ENCODE results near the gene ENG. TPM values are rescaled to one million over a fixed set of nuclear protein-coding genes. Genes with fewer than 3 reads are reported as not detected.

ENG gene
- total and polyA plus RNA-seq, 2 of the 4 experiments (the other 2 are of a cell fraction) = 3.6 to 83.3 TPM

GRCh38 chr9:127867356-127868277 lies 13.2 kb upstream of the ENG start:
- Histone ChIP-seq H2BK120ac (ENCODE audit: low read depth, low read length) (no peak overlapping the region), H3K4ac (ENCODE audit: low read depth, low read length) (no peak overlapping the region), H3K4me2 (ENCODE audit: low read depth, low read length) (no peak overlapping the region), H2BK15ac (ENCODE audit: low read depth, low read length) (no peak overlapping the region), H3K9me3 (ENCODE audit: control insufficient read depth, insufficient read depth, low read length) (no peaks in the 10 kb centered on the region), H4K8ac (ENCODE audit: low read depth in 2 of 2, low read length in 2 of 2) (no peak overlapping the region), H2AK9ac (replicated peaks; ENCODE audit: low read depth, low read length, poor library complexity) (peak overlapping the region; percentile 50), H2BK20ac (ENCODE audit: low read depth, low read length) (no peak overlapping the region), H3K23ac (ENCODE audit: low read depth, low read length) (no peak overlapping the region), H4K5ac (ENCODE audit: low read depth, low read length) (no peak overlapping the region), H3K36me3 (ENCODE audit: control insufficient read depth, insufficient read depth, low read length) (peaks cover 31% of the 10 kb centered on the region), H4K20me1 (ENCODE audit: insufficient read depth, low read length) (0 out of 2 replicates have a peak, but pooled peaks cover 3% of the 10 kb centered on the region), H3K4me3 (ENCODE audit: insufficient read depth, low read depth, low read length) (no peak overlapping the region), H3K56ac (ENCODE audit: extremely low read depth, insufficient read depth, low read length) (no peak overlapping the region), H3K14ac (replicated peaks; ENCODE audit: low read depth, low read length) (no peak overlapping the region), H2AK5ac (ENCODE audit: low read depth, low read length) (no peak overlapping the region), H3K9me1 (ENCODE audit: insufficient read depth, low read length) (peaks cover 3% of the 10 kb centered on the region; the same call in 1 of the 2 replicates), H2AFZ (replicated peaks; ENCODE audit: low read length, poor library complexity) (no peak overlapping the region), H3K9ac (ENCODE audit: low read depth, low read length) (no peak overlapping the region), H4K91ac (ENCODE audit: insufficient read depth, low read depth, low read length) (no peak overlapping the region), H3K27me3 (ENCODE audit: control insufficient read depth, insufficient read depth, low read length) (no peaks in the 10 kb centered on the region), H3K79me1 (ENCODE audit: low read depth in 1 of 2, low read length in 2 of 2) (no peaks in the 10 kb centered on the region), H3K18ac (ENCODE audit: low read depth, low read length) (no peak overlapping the region), H3K4me1 (ENCODE audit: control insufficient read depth, insufficient read depth, low read length) (no peaks in the 10 kb centered on the region), H2BK5ac (ENCODE audit: low read depth, low read length, poor library complexity, severe bottlenecking) (no peak overlapping the region), H3K27ac (ENCODE audit: insufficient read depth, low read length) (no peak overlapping the region)
- ChIA-PET CTCF (no interaction called here), POLR2A (ENCODE audit: unreplicated experiment) (no interaction called here)
- ATAC-seq (ENCODE audit: low read depth) (no peak), DNase-seq (no peak)
- intact Hi-C loops (cut with micrococcal nuclease) = no loop called here
- dilution Hi-C loops (cut with HindIII; ENCODE audit: low sequenced_read_pairs, unreplicated experiment) = no loop called here
- in situ Hi-C loops (cut with MboI; ENCODE audit: low sequenced_read_pairs) = no loop called here
- no TSS peak for BruUV-seq (replicated peaks)
- whole genome bisulfite sequencing, 2 experiments (ENCODE audit: extremely low coverage in 2 of 2, insufficient read length in 1 of 2) = 95% methylated on average over 13 of the region's 30 CpGs; no CpG with 5 or more reads in 1 of the 2 experiments
- TF ChIP-seq NFE2L2 (IDR thresholded peaks at IDR 0.05; ENCODE audit: low read depth, low read length) (no peak), CEBPB (IDR thresholded peaks at IDR 0.05; ENCODE audit: low read depth, low read length) (no peak), SMC3 (IDR thresholded peaks at IDR 0.05; ENCODE audit: low read depth, low read length) (no peak), CHD1 (IDR thresholded peaks at IDR 0.05; ENCODE audit: low read depth, low read length) (no peak), FOS (IDR thresholded peaks at IDR 0.05; ENCODE audit: low read depth, low read length) (no peak), BHLHE40 (IDR thresholded peaks at IDR 0.05; ENCODE audit: low read depth, low read length) (no peak), POLR2A (IDR thresholded peaks at IDR 0.05; ENCODE audit: low read depth, low read length) (no peak), RAD21 (IDR thresholded peaks at IDR 0.05; ENCODE audit: low read length) (no peak), MAFK (IDR thresholded peaks at IDR 0.05; ENCODE audit: low read depth, low read length) (no peak), CTCF (conservative IDR thresholded peaks at IDR 0.05; ENCODE audit: low read depth, low read length) (no peak), MAZ (IDR thresholded peaks at IDR 0.05; ENCODE audit: borderline replicate concordance, low read depth, low read length) (no peak), RFX5 (IDR thresholded peaks at IDR 0.05; ENCODE audit: low read depth, low read length) (no peak), RCOR1 (IDR thresholded peaks at IDR 0.05; ENCODE audit: insufficient replicate concordance, low read length) (no peak)
- TF ChIP-seq, protein P1, sequence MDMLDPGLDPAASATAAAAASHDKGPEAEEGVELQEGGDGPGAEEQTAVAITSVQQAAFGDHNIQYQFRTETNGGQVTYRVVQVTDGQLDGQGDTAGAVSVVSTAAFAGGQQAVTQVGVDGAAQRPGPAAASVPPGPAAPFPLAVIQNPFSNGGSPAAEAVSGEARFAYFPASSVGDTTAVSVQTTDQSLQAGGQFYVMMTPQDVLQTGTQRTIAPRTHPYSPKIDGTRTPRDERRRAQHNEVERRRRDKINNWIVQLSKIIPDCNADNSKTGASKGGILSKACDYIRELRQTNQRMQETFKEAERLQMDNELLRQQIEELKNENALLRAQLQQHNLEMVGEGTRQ (IDR thresholded peaks at IDR 0.05; ENCODE audit: low read depth, low read length) = no peak
- TF ChIP-seq, protein P2, sequence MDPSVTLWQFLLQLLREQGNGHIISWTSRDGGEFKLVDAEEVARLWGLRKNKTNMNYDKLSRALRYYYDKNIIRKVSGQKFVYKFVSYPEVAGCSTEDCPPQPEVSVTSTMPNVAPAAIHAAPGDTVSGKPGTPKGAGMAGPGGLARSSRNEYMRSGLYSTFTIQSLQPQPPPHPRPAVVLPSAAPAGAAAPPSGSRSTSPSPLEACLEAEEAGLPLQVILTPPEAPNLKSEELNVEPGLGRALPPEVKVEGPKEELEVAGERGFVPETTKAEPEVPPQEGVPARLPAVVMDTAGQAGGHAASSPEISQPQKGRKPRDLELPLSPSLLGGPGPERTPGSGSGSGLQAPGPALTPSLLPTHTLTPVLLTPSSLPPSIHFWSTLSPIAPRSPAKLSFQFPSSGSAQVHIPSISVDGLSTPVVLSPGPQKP (IDR thresholded peaks at IDR 0.05; ENCODE audit: borderline replicate concordance, low read depth, low read length) = no peak
